GM12872 (cell line): ENCODE results near the gene TNFRSF25.

Experiments used
- CTCF ChIP-seq: IDR thresholded peaks from 3 replicates; pipeline ENCODE4 v1.5.1; 2011; ENCODE audit warnings: low read depth, mild to moderate bottlenecking, low read length, moderate library complexity; ENCODE audit not compliant: insufficient read depth

The TNFRSF25 gene

GRCh38 chr1:6438047-6438525 lies 27.9 kb downstream of the TNFRSF25 start:
- peak; percentile 98 for TF ChIP-seq CTCF

- peak; percentile 33; the same call in 1 of the 3 replicates for TF ChIP-seq CTCF
Observed at GRCh38 chr1:6437012-6437700, 28.8 kb downstream of the TNFRSF25 start.

GRCh38 chr1:6435547-6435946 lies 30.4 kb downstream of the TNFRSF25 start:
- TF ChIP-seq CTCF = no peak

- no peak for TF ChIP-seq CTCF
Observed at GRCh38 chr1:6435129-6435528, 30.8 kb downstream of the TNFRSF25 start.

- no peak for TF ChIP-seq CTCF
Observed at GRCh38 chr1:6434186-6434585, 31.8 kb downstream of the TNFRSF25 start.

- no peak for TF ChIP-seq CTCF
Observed at GRCh38 chr1:6427441-6428390, 38.3 kb downstream of the TNFRSF25 start.

- TF ChIP-seq CTCF = no peak
Observed at GRCh38 chr1:6426972-6427350, 39.0 kb downstream of the TNFRSF25 start.
